Tibial nerve (tissue), 4 donors: Measurements from ENCODE around the gene GALM.

Source experiments
- EP300 ChIP-seq, 2 donors: sonication (generic); formaldehyde crosslinking; IDR thresholded peaks; one replicate each; pipeline ENCODE4 v1.6.1; 2017; ENCODE audit warnings: antibody characterized with exemption in 2 of 2, mild to moderate bottlenecking in 1 of 2
- POLR2A ChIP-seq, 2 donors: fragments of 450-650 bp; IDR thresholded peaks; one replicate each; pipeline ENCODE4 v1.6.1; 2017; ENCODE audit warnings: antibody characterized with exemption in 2 of 2, mild to moderate bottlenecking in 2 of 2, moderate library complexity in 2 of 2
- TF ChIP-seq, protein P1 (sequence below), 5 experiments: fragments of 200-600 bp in 3 of 5; fragments of 450-650 bp in 2 of 5; sonication (generic) in 3 of 5; IDR thresholded peaks; one replicate each; pipeline ENCODE4 v1.5.1; 2016 to 2019; ENCODE audit warnings: antibody characterized with exemption in 5 of 5, mild to moderate bottlenecking in 3 of 5, moderate library complexity in 2 of 5

GRCh38 chr2:38631976-38632375, 33.9 kb upstream of the GALM start:
- no peak for TF ChIP-seq POLR2A (IDR thresholded peaks at IDR 0.05)
- TF ChIP-seq, protein P1, sequence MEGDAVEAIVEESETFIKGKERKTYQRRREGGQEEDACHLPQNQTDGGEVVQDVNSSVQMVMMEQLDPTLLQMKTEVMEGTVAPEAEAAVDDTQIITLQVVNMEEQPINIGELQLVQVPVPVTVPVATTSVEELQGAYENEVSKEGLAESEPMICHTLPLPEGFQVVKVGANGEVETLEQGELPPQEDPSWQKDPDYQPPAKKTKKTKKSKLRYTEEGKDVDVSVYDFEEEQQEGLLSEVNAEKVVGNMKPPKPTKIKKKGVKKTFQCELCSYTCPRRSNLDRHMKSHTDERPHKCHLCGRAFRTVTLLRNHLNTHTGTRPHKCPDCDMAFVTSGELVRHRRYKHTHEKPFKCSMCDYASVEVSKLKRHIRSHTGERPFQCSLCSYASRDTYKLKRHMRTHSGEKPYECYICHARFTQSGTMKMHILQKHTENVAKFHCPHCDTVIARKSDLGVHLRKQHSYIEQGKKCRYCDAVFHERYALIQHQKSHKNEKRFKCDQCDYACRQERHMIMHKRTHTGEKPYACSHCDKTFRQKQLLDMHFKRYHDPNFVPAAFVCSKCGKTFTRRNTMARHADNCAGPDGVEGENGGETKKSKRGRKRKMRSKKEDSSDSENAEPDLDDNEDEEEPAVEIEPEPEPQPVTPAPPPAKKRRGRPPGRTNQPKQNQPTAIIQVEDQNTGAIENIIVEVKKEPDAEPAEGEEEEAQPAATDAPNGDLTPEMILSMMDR (IDR thresholded peaks at IDR 0.05), result no peak
- no peak for TF ChIP-seq EP300 (IDR thresholded peaks at IDR 0.05)
